Kidney (tissue), 14 donors: ENCODE measurements around the gene ADAMTS17. TPM values are rescaled to one million over a fixed set of nuclear protein-coding genes. Genes with fewer than 3 reads are reported as not detected.

Experiments
- DNase-seq, 5 donors: peaks; one replicate each; pipeline ENCODE4 v3.0.0-alpha.2; 2013 to 2020
- FAIRE-seq: peaks from 2 replicates; lab custom pipeline; 2012; peaks lifted over from hg19 to GRCh38; lab: Jason Lieb, UNC
- H3K27ac ChIP-seq, 2 donors: one replicate each; pipeline ENCODE4 v1.7.0; 2013; ENCODE audit warnings: low read depth in 2 of 2, low read length in 2 of 2, inconsistent platforms in 1 of 2
- H3K27me3 ChIP-seq: one replicate; pipeline ENCODE4 v1.7.1; 2013; ENCODE audit warnings: low read length, inconsistent platforms; ENCODE audit not compliant: control insufficient read depth, insufficient read depth
- H3K36me3 ChIP-seq, 3 donors: one replicate each; pipeline versions ENCODE4 v1.7.0 to v1.7.1; 2013; ENCODE audit warnings: low read length in 3 of 3, control low read depth in 1 of 3, inconsistent platforms in 1 of 3; ENCODE audit not compliant: insufficient read depth in 3 of 3, control insufficient read depth in 2 of 3
- H3K4me1 ChIP-seq, 3 donors: one replicate each; pipeline versions ENCODE4 v1.7.0 to v1.7.1; 2013; ENCODE audit warnings: low read length in 3 of 3, inconsistent platforms in 1 of 3, low read depth in 1 of 3; ENCODE audit not compliant: control insufficient read depth in 2 of 3, insufficient read depth in 2 of 3
- H3K4me3 ChIP-seq, 3 donors: one replicate each; pipeline versions ENCODE4 v1.7.0 to v1.8.1; 2013; ENCODE audit warnings: low read length in 3 of 3, control low read depth in 1 of 3, inconsistent platforms in 1 of 3
- H3K9ac ChIP-seq, 3 donors: one replicate each; pipeline versions ENCODE4 v1.7.0 to v1.7.1; 2013; ENCODE audit warnings: low read length in 3 of 3, control low read depth in 1 of 3, inconsistent platforms in 1 of 3
- H3K9me3 ChIP-seq, 3 donors: one replicate each; pipeline versions ENCODE4 v1.7.0 to v1.7.1; 2013; ENCODE audit warnings: low read length in 3 of 3, control low read depth in 1 of 3, inconsistent platforms in 1 of 3; ENCODE audit not compliant: control insufficient read depth in 2 of 3, insufficient read depth in 1 of 3
- intact Hi-C: fragments of 100-400 bp; cut with DNase I; formaldehyde crosslinking; loops from one replicate; pipeline ENCODE4 v1.11.1; 2022
- polyA plus RNA-seq: library from polyadenylated mRNA; stranded (reverse); fragments of 350-450 nt; fragmentation: Illumina TruSeq; extraction: RNeasy Lipid Tissue Mini Kit (QIAGEN cat#74804); gene quantifications from one replicate; pipeline ENCODE4 v1.2.3, GENCODE V29; 2014; ENCODE audit warnings: low read depth, low replicate concordance; ENCODE audit not compliant: insufficient read depth
- total RNA-seq: library from RNA; stranded (reverse); fragmentation: NEBNext Ultra II Directional; extraction: Animal tissue kit (Norgen Biotek cat#: 25700); gene quantifications from one replicate; pipeline ENCODE4 v1.2.1, GENCODE V29; 2021
- TF ChIP-seq, protein P1 (sequence below): IDR thresholded peaks from 3 replicates; pipeline ENCODE4 v1.5.1; 2012; ENCODE audit warnings: mild to moderate bottlenecking, moderate library complexity, borderline replicate concordance; ENCODE audit not compliant: insufficient read depth; ENCODE audit errors: extremely low read depth
- donor health status: control.
- donor health status: control.
- donor health status: control.
- donor health status: control.
- donor health status: control.
- donor health status: DM: yes; HTN: yes; CAD: no.
- donor health status: Normal renal cell carcinoma (clear cell type).

Gene ADAMTS17
- total and polyA plus RNA-seq, 2 donors from 2014 or later: 1.7 to 2.2 TPM

DNA sequence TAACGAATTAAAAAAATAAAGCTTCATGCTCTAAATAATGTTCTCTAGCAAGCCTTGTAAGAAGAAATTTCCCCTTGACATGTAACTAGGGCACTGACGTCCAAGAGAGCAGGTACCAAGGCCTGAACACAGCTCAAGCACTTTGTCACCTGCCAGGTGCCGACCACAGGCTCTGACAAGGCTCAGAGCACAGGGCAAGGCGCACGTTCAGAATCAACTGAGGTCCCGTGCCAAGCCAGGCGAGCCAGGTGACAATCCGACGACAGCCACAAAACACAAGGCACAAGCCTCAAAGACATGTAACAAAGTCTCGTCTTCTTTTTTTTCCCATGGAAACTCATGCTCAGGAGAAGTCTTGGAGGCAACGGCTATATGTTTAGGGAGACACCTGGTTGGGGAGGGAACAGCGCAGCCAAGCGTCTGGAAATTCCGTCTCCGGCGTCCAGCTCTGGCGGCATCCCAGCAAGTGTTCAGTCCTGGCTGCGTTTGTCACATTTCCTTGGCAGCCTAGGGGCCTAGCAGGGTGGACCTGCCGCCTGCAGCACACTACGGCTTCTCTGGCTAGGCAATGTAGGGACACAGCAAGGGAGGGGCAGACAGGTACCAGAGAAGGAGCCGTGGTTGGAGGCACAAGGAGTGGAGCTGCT, 76.7 kb downstream of the ADAMTS17 start:
- TF ChIP-seq, protein P1, sequence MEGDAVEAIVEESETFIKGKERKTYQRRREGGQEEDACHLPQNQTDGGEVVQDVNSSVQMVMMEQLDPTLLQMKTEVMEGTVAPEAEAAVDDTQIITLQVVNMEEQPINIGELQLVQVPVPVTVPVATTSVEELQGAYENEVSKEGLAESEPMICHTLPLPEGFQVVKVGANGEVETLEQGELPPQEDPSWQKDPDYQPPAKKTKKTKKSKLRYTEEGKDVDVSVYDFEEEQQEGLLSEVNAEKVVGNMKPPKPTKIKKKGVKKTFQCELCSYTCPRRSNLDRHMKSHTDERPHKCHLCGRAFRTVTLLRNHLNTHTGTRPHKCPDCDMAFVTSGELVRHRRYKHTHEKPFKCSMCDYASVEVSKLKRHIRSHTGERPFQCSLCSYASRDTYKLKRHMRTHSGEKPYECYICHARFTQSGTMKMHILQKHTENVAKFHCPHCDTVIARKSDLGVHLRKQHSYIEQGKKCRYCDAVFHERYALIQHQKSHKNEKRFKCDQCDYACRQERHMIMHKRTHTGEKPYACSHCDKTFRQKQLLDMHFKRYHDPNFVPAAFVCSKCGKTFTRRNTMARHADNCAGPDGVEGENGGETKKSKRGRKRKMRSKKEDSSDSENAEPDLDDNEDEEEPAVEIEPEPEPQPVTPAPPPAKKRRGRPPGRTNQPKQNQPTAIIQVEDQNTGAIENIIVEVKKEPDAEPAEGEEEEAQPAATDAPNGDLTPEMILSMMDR: no peak
- H3K27me3 ChIP-seq: no peaks in the 10 kb centered on the region
- H3K4me1 ChIP-seq: no peaks in the 10 kb centered on the region
- no peaks in the 10 kb centered on the region for H3K9me3 ChIP-seq
- no peak overlapping the region for H3K4me3 ChIP-seq
- FAIRE-seq (no peak), DNase-seq (no peak)
- intact Hi-C loops: no loop called here
- no peak overlapping the region for H3K9ac ChIP-seq
- H3K27ac ChIP-seq: no peak overlapping the region
- no peaks in the 10 kb centered on the region for H3K36me3 ChIP-seq

DNA sequence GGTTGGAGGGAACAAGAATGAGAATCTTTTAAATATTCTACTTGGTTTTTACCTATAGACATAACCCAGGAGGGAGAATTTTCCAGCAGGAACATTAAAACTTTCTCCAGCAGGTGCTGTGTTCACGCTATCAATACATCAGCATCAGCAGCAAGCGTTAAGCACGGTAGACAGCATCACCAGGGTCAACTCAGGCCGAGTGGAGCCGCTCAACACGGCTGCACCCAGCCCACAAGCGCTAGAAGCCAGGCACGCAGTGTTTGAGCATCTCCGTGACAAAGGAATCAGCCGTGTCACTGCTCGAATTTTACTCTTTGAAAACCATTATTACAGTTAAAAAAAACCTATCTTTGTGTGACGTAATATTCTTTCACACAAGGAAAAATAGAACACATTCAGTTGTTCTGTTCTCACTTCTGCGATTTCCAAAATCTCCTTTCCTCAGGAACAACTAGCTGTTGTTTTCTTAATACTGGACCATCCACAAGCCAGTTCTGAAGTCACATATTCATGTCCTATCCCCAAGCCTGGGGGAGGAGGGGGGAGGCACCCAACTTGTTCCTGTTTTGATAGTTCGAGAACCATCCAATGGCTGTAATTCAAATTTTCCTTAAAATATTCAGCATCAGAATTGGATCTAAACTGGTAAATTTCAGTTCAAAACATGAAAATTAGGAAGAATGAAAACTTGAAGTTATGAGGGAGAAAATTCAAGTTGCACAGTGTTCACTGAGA, 77.9 kb downstream of the ADAMTS17 start:
- H3K9me3 ChIP-seq: no peaks in the 10 kb centered on the region
- no peak for FAIRE-seq

DNA sequence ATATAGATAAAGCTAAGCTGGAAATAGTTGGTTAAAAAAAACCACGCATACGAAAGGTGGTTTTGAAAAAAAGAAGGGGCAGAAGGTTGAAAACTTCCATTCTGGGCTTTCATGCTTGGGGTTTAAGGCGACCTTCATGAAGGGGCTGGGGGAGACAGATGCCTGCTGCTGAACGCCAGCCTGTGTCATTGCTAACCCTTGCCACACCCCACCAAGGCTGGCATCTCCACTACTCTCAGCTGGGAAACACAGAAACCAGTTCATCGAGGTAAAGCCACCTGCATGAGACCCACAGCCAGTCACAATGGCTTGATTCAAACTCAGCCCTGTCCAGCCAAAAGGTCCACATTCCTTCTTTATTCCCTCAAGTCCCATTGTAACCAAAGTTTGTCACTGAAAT, 78.7 kb downstream of the ADAMTS17 start:
- H3K9me3 ChIP-seq: no peaks in the 10 kb centered on the region
- intact Hi-C loops: no loop called here
- FAIRE-seq (no peak), DNase-seq (peak in 1 of 5 donors; percentile 16)
- no peak overlapping the region for H3K27ac ChIP-seq
- H3K9ac ChIP-seq: no peak overlapping the region
- no peaks in the 10 kb centered on the region for H3K4me1 ChIP-seq
- TF ChIP-seq, protein P1: no peak
- H3K36me3 ChIP-seq: no peaks in the 10 kb centered on the region
- no peak overlapping the region for H3K4me3 ChIP-seq
- no peaks in the 10 kb centered on the region for H3K27me3 ChIP-seq

More for the DNA sequence above, 77.9 kb downstream of the ADAMTS17 start:
- intact Hi-C loops: no loop called here
- Histone ChIP-seq H3K36me3 (no peaks in the 10 kb centered on the region), H3K27ac (no peak overlapping the region), H3K27me3 (no peaks in the 10 kb centered on the region), H3K9ac (no peak overlapping the region), H3K4me3 (no peak overlapping the region), H3K4me1 (no peaks in the 10 kb centered on the region)
- TF ChIP-seq, protein P1: no peak
- DNase-seq: peak in 1 of 5 donors; percentile 16
